NOMO-1 treated with dmso at 0.1 percent for 144 hours (cell line): ENCODE measurements around the gene PRR29.
"Not testable (repeated sequence)": the region's sequence is repeated elsewhere in the genome, so short reads cannot be mapped to it uniquely, and the experiment has no call there.

Experiments
- DNase-seq: peaks from one replicate; lab custom pipeline; 2025; ENCODE audit not compliant: unreplicated experiment; lab: John Stamatoyannopoulos, UW

The PRR29 gene

DNA sequence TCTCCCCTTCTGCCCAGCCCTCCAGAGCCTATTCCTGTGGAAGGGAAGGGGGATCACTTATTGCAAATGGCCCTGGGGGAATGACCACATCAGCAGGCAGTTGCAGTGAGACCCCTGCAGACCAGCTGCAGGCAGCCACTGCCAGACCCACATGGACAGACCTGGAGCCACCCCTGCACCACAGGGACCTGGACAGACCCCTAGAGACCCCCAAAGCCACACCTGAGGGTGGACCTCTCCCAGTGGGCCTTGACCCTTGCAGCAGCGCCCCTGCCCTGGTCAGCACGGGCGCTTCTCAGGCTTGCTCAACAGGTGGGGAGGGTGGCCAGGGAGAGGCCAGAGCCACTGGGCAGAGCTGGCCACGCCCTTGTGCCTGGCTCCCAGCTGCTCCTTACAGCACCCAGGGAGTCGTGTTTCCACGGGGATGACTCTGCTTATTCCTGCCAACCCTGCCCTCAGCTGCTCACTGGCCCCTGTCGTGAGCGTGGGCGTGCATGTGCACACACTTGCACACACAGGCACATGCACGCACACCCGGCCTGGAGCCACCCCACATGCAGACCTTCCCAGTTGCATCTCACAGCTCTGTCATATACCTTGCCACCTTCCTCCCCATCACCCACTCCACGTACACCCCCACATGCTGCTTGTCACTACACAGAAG lies 24.1 kb upstream of the PRR29 start:
- no peak for DNase-seq

DNA sequence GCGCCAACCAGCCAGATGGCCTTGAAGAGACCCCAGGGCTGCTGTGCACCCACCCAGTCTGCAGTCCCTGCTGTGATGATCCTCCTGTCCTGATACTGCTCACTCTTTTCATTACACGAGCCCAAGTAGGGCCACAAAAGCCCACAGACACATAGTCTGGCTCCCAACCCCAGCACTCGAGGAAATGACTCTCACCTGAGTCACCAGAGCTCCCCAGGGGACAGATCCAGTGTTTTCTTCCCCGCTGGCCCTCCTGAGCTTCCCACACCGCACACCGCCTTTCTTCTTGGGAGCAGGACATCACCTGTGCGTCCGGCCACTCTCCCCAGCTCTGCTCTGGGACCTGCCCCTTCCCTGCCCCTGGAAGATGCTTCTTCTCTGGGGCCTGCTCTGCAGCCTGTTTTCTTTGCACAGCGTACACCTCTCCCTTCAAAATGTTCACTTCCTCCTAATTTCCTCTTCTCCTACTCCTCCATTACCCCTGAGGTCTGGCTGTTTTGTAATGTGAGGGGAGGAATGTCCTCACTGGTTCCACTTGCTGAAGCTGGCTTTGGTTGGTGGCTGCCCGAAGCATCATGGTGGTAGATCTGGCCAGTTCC lies 23.5 kb upstream of the PRR29 start:
- DNase-seq: no peak

DNA sequence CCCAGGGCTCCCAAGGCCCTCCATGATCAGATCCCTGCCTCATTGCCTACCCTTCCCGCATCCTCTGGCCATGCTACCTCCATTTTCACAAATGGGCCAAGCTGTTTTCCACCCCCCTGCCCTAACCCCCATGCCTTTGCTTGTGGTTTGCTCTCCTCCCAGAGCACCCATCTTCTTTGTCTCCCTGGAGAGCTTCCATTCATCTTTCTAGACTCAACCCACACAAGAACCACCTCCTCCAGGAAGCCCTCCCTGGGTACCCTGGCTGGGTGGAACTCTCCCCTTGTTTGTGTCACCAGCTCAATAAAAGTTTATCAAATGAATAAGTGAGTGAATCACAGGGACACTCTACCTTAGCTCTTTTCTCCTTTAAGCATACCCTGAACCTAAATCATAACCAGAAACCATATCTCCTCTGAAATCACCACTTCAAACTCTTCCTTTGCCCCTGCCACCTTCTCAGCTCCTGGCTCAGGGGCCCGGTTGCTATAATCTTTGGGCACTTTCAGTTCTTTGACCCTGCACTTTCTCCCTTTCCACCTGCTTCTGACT lies 22.5 kb upstream of the PRR29 start:
- DNase-seq: no peak

DNA sequence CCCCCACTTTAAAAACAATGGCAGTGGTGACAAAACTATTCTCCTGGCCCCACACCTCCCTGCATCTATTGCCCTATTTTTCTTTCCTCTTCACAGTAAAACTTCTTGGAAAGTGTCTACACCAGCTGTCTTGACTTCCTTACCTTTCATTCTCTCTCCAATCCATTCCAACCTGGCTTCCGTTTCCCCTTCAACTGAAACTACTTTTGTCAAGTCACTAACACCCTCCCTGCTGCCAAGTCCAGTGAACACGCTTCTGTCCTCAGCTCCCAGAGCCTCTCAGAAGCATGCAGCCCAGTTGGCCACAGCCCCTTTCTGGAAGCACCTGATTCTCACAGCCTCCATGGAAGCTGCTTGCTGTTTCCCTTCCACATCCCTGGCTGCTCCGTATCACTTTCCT lies 21.4 kb upstream of the PRR29 start:
- no peak for DNase-seq

DNA sequence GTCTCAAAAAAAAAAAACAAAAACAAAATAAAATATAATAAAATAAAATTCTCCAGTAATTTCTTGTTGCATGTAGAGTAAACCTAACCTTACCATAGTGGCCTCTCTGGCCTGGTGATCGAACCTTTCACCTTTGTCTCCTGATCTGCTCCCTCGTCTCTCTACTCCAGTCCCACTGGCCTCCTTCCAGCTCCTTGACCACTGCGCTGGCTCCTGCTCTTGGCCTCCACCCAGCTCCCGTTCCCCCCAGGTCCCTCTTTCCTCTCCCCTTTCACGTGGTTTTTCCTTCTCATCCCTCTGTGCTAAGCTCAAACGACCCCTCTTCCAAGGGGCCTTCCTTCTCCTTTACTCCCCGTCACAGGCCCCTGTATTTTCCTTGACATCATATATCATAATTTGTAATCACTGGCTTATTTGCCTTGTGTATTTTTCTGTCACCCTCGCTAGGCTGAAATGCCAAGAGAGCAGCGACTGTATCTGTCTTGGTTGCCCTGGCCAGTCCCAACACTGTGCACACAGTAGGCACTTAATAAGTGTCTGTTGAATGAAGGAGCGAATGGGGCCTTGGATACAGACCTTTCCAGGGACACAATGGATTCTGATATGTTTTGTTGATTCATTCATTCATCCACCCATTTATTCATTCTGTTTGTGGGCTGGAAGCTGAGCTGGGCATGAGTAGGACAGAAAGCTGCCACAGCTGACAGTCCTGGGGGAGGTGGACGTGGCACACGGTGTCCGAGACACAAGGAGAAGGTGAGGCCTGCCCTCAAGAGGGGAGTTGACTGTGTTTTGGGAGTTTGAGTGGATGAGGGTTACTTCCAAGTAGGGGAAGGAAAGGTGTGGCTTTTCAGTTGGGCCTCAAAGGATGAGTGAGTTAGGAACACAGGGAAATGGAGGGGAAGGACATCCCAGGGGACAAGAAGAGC lies 19.6 kb upstream of the PRR29 start:
- DNase-seq: no peak

DNA sequence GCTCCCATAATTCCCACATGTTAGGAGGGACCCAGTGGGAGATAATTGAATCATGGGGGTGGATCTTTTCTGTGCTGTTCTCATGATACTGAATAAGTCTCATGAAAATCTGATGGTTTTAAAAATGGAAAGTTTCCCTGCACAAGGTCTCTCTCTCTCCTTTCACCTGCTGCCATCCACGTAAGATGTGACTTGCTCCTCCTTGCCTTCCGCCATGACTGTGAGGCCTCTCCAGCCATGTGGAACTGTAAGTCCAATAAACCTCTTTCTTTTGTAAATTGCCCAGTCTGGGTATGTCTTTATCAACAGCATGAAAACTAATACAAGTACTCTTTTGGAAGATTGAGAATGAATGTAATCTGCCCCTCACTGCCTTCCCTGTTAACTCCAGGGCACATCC lies 15.5 kb upstream of the PRR29 start:
- not testable (repeated sequence) for DNase-seq

DNA sequence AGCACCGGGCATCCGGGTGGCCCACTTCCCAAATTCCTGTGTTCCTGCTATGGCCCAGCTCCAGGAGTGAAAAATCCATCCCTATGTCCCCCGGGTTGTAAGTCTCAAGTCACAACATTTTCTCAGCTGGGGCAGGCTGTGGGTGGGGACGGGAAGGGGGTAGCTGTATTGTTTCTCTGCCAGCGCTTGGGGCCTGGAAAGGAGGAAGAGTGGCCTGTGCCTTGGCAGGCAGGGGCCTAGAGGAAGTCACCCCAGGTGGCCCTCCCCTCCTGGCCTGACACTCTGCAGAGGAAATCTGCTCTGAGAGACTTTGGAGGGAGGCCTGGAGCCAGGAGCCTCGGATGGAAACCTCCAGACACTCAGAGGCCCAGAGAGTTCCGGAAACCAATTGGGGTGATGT lies 14.8 kb upstream of the PRR29 start:
- DNase-seq: no peak

DNA sequence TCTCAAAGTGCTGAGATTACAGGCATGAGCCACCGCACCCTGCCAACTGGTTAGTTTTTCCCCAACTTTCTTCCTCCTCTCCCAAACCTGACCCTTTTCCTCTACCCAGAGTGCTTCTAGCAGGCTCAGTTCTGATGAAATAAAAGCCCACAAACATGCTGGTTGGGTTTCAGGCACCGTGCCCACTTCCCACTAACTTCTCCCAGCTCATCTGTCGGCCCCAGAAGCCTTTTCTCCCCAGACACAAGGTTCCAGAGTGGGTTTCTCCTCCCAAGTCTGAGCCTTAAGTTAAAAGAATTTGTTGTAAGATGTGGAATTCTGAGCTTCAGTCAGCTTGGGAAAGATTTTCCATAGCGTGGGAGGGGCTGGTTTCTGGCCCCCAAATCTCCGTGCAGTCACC lies 13.9 kb upstream of the PRR29 start:
- no peak for DNase-seq

DNA sequence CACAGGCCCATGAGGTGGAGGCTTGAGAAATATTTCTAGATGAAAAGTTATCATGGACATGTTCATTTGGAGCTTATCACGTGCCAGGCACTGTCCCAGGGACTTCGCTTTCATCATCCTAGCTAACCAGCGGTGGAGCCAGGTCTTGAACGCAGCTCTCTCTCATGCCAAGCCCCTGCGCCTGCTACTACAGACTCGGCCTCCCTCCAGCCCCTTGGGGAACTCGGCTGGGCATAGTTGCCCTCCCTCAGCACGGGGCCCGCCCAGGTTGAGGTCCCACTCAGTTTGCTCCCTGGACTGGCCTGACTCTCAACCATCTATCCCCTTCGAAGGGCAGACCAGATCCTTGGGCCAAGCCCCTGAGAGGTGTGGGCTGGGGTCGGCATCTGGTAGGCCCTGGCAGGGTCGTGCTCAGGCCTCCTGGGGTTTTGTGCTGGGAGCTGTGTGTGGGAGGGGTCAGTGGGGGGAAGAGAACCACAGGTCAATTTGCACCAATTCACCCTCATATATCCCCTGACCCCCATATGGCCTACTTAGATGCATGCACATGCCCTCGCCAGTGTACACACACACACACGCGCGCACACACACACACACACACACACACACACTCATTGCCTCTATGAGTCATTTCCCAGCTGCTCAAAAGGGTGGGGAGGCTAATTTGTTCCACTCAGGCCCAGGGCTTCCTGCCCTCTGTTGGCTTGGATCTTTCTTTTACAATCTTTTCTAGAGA lies 13.3 kb upstream of the PRR29 start:
- DNase-seq: peak; percentile 36

DNA sequence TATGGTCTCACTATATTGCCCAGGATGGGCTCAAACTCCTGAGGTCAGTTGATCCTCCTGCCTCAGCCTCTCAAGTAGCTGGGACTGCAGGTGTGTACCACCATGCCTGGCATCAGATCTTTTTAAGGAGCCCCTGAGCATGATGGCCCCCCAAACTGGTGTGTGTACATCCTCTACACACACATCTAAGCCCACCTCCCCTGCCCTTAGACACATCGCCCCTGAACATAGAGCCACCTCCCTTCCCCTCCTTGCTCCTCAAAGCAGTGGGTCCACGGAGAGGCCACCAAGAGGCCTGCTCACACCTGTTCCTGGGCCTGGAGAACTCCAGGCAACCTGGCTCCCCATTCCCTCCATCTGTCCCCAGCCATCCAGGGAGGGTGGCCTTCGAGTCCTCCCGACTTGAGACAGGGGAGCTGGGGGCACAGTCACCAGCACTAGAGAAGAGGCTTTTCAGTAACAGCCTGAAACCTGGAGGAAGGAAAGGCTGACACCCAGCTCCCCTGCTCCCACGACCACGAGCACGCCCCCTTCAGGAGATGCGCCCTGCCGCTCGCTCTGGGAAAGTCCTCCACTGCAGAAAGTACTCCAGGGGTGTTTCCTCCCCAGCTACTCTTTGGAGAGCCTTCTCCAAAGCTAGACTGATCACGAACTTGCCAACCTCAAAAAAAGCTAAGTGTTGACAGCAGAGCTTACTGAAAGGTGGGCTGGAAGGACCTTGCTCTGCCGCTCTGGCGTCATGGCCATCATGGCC lies 12.6 kb upstream of the PRR29 start:
- DNase-seq: no peak

DNA sequence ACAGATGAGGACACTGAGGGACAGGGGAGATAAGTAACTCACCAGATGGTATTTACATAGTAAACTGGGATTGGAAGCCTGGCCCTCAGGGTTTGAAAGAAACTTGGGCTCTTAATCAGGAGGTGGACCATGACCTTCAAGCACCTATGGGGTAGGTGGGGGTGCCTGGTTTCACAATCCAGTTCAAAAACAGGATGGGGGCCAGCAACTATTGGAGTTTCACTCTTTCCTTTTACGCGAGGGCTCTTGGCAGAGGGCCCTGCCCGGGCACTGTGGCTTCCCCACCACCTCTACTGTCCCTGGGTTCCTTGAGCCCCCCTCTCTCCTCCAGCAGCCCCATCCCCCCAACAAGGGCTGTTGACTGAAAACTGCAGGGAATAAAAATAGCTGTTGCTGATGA lies 11.3 kb upstream of the PRR29 start:
- no peak for DNase-seq

DNA sequence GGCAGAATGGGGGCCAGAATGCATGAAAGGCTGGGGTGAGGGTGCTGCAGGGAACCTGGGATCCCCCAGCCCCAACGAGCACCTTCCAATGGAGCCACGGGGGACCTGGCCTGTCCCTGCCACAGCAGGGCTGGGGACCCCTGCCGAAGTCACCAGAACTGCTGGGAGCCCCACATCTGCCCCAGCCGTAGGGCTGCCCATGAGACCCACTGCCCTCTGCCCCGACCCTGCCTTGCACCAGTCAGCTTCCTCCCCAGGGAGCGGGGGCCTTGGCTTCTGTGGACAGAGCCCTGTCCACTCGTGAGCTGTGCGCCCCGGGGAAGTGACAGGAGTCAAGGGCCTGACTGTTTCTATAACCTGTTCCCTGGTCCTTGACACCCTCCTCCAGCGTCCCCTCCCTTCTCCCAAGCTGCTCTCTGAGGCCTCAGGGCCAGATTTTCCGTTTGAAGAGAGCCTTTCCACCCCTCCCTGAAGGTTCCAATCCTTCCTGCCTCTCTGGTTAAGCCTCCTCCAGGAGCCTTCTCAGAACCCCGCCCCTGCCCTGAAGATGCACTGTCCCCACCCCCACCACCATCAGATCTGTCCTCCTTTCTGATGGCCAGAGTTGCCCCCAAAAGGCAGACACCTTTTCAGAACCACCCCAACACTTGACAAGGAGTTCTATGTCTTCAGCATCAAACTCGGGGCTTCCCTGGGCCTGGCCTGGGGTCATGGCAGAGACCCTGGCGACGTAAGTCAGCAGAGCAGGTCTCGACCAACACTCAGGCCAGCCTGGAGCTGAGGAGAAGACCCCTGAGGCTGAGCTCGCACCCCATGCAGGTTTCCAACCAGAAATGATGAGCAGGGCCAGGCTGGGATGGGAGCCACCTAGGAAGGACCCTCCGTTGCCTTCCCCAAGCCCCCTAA lies 10.7 kb upstream of the PRR29 start:
- no peak for DNase-seq

DNA sequence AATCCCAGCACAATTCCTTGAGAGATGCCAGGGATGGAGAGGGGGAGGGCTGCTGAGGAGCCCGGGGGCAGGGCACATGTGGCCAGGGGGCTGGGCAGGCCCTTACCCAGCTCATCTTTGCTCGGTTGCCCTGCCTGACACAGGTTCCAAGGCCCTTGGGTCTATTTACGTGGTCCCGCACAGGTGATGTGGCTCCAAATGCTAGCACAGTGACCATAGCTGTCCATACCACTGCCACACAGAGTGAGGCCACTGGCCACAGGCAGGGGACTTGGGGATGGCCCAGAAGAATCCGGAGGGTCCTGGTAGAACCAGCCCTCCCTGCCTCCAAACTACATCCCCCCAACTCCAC lies 10.0 kb upstream of the PRR29 start:
- no peak for DNase-seq

DNA sequence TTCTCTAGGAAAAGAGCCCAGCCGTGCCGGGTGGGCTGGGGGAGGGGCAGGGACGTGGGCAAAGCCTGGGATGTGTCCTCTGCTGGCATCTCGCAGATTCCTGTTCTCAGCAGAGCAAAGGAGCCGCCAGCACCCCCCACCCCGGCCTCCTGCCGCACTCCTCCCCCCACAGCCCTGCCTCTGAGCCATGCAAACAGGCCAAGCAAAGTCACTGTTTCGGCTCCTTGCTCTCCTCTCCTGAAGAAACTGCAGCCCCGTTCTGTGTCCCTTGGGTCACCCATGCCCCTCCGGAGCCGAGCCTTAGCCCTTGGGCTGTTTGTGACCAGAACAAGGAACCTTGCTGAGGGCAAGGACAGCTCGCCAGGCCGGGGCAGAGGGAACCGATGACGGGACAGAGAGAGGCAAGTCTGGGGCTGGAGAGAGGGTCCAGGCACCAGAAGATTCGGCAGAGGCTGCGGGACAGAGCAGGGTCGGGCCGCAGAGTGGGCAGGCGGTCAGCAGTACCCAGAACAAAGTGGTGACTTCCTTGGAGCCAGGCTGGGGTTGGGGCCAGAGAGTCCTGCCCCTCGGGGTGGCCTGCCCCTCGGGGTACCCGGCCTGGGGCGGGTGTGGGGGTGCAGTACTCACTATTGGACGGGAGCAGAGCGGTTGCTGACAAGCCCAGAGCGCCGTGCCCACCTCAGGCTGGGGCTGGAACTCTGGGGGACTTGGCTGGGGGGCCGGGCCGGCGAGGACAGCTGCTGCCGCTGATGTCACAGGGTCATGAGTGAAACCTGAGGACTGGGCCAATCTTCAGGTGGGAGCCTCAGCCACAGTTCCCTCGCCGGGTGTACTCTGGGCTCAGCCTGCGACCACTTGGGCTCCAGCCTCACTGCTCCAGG lies 9.2 kb upstream of the PRR29 start:
- DNase-seq: no peak

DNA sequence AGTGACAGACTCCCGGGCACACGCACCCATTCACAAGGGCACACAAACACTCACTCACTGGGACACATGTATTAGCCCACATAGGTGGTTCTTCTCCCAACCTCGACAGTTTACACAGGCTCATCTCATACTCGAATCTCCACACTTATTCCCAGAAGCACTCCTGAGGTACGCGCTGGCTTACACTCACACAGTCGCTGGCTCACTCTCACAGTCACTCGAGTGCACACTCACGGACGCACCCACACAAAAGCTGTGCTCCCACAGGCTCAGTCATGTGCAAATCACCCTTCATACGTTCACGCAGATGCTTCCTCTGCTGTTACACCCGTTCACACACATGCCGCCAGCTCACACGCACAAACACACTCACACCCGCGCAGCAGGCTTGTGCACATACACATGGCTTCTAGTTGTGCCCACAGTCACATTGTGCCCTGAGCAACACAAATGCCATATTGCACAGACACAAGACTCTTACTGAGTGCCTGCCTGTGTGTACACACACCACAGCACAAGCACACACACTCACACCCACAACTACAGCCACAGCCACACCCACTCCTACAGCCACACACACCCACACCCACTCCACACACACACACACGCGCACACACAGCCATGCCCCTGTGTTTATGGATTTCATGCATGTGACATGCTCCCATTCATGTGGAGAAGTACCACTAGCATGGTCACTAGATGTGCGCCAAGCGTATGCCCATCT lies 8.4 kb upstream of the PRR29 start:
- no peak for DNase-seq

DNA sequence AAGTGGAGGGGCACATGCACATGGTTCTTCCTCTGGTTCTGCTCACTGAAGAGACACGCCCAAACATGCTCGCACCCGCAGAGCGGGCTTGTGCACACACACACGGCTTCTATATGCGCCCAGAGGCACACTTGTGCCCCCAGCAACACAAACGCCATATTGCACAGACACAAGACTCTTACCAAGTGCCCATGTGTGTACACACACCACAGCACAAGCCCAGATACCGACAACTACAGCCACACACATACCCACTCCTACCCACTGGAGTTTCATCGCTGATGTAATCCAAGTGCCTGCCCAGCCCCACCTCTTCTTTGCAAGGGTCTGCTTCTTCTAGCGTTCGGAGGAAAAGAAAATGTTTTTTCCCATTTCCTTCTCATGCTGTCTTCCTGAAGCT lies 6.5 kb upstream of the PRR29 start:
- no peak for DNase-seq

DNA sequence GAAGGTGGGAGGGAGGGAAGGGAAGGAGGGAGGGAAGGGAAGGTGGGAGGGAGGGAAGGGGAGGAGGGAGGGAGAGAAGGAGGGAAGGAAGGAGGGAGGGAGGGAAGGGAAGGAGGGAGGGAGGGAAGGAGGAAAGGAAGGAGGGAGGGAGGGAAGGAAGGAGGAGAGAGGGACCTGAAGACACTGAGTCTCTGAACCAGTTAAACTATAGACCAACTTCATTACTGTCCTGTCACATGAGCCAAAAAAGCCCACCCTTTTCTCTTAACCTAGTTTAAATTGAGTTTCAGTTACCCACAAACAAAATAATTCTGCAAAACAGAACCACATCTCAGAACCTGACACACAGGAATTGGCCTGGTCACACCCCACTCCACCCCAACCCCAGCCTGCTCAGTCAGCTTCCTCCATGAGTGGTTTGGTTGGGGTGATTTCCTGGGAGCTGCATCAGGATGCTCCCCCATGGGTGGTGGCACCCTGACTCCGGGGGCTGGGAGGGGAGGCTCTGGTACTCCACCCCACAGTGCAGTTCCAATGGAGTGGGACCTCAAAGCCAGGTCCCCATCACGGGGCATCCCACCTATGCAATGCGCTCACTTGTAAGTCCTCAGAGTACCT lies 4.7 kb upstream of the PRR29 start:
- no peak for DNase-seq
